Measurements from ENCODE around the gene PDE1A. TPM values are rescaled to one million over a fixed set of nuclear protein-coding genes. Genes with fewer than 3 reads are reported as not detected.

The PDE1A gene
- total and polyA plus RNA-seq, 2 experiments from 2014 or later, result 1.0 to 4.7 TPM

GRCh38 chr2:182359027-182359989 is 67.5 kb downstream of the PDE1A start:
- Histone ChIP-seq H2AFZ (no peak overlapping the region), H3K79me2 (no peaks in the 10 kb centered on the region), H4K20me1 (ENCODE audit: insufficient read depth, poor library complexity, severe bottlenecking) (no peaks in the 10 kb centered on the region), H3K27me3 (no peaks in the 10 kb centered on the region), H3K4me3 (no peak overlapping the region), H3K36me3 (replicated peaks; ENCODE audit: insufficient read depth, low read depth) (no peaks in the 10 kb centered on the region), H3K9me3 (ENCODE audit: low read depth) (no peaks in the 10 kb centered on the region), H3K9me2 (replicated peaks; ENCODE audit: insufficient read depth) (no peaks in the 10 kb centered on the region), H3K4me2 (peak overlapping the region; percentile 48), H3K27ac (peak overlapping the region; percentile 23), H3K4me1 (ENCODE audit: insufficient read depth) (no peaks in the 10 kb centered on the region)
- TF ChIP-seq EZH2phosphoT487 (IDR thresholded peaks at IDR 0.05; ENCODE audit: low read depth, severe bottlenecking, unreplicated experiment) (no peak), EZH2 (IDR thresholded peaks at IDR 0.05; ENCODE audit: borderline replicate concordance) (no peak), CTCF (IDR thresholded peaks at IDR 0.05; ENCODE audit: poor library complexity) (no peak)
- WGBS (ENCODE audit: low lambda C conversion rate, missing lambda C conversion rate), result 47% methylated on average over 8 of the region's 8 CpGs
- no peak for DNase-seq (ENCODE audit: low spot score)

GRCh38 chr2:182358601-182359000 is 68.2 kb downstream of the PDE1A start:
- DNase-seq (ENCODE audit: low spot score), result no peak
- H3K27ac ChIP-seq, result peak overlapping the region; percentile 23
- no peak overlapping the region for H3K4me3 ChIP-seq
- 75% methylated on average over 3 of the region's 3 CpGs for WGBS (ENCODE audit: low lambda C conversion rate, missing lambda C conversion rate)
- no peaks in the 10 kb centered on the region for H3K27me3 ChIP-seq
- no peaks in the 10 kb centered on the region for H3K79me2 ChIP-seq
- H3K4me1 ChIP-seq (ENCODE audit: insufficient read depth), result no peaks in the 10 kb centered on the region
- H3K36me3 ChIP-seq (replicated peaks; ENCODE audit: insufficient read depth, low read depth), result no peaks in the 10 kb centered on the region
- TF ChIP-seq EZH2phosphoT487 (IDR thresholded peaks at IDR 0.05; ENCODE audit: low read depth, severe bottlenecking, unreplicated experiment), result no peak
- TF ChIP-seq CTCF (IDR thresholded peaks at IDR 0.05; ENCODE audit: poor library complexity), result no peak
- no peak for TF ChIP-seq EZH2 (IDR thresholded peaks at IDR 0.05; ENCODE audit: borderline replicate concordance)
- no peaks in the 10 kb centered on the region for H3K9me3 ChIP-seq (ENCODE audit: low read depth)
- no peak overlapping the region for H2AFZ ChIP-seq
- no peaks in the 10 kb centered on the region for H3K9me2 ChIP-seq (replicated peaks; ENCODE audit: insufficient read depth)
- H4K20me1 ChIP-seq (ENCODE audit: insufficient read depth, poor library complexity, severe bottlenecking), result no peaks in the 10 kb centered on the region
- no peak overlapping the region for H3K4me2 ChIP-seq

- no peaks in the 10 kb centered on the region for H4K20me1 ChIP-seq (ENCODE audit: insufficient read depth, poor library complexity, severe bottlenecking)
- no peaks in the 10 kb centered on the region for H3K9me2 ChIP-seq (replicated peaks; ENCODE audit: insufficient read depth)
- H2AFZ ChIP-seq, result no peak overlapping the region
- H3K27me3 ChIP-seq, result no peaks in the 10 kb centered on the region
- 51% methylated on average over 1 of the region's 1 CpG for WGBS (ENCODE audit: low lambda C conversion rate, missing lambda C conversion rate)
- no peaks in the 10 kb centered on the region for H3K9me3 ChIP-seq (ENCODE audit: low read depth)
- DNase-seq (ENCODE audit: low spot score), result no peak
- no peaks in the 10 kb centered on the region for H3K4me1 ChIP-seq (ENCODE audit: insufficient read depth)
- no peak overlapping the region for H3K4me3 ChIP-seq
- H3K27ac ChIP-seq, result no peak overlapping the region
- H3K36me3 ChIP-seq (replicated peaks; ENCODE audit: insufficient read depth, low read depth), result no peaks in the 10 kb centered on the region
- no peaks in the 10 kb centered on the region for H3K79me2 ChIP-seq
- TF ChIP-seq EZH2 (IDR thresholded peaks at IDR 0.05; ENCODE audit: borderline replicate concordance) (no peak), CTCF (IDR thresholded peaks at IDR 0.05; ENCODE audit: poor library complexity) (no peak), EZH2phosphoT487 (IDR thresholded peaks at IDR 0.05; ENCODE audit: low read depth, severe bottlenecking, unreplicated experiment) (no peak)
- no peak overlapping the region for H3K4me2 ChIP-seq
Measured at GRCh38 chr2:182355815-182356214, 71.0 kb downstream of the PDE1A start.
